Stimulated activated CD4-positive, alpha-beta T cell treated with anti-CD3 and anti-CD28 coated beads, Interleukin-2, amount 100 ng/mL, for 24 hours (primary cell): Measurements from ENCODE around the gene MAP7.
"Not testable (repeated sequence)": the region's sequence is repeated elsewhere in the genome, so short reads cannot be mapped to it uniquely, and the experiment has no call there.

Source experiments
- DNase-seq, 2 donors: peaks; one replicate each; pipeline ENCODE4 v3.0.0-alpha.2; 2020

The MAP7 gene

DNA sequence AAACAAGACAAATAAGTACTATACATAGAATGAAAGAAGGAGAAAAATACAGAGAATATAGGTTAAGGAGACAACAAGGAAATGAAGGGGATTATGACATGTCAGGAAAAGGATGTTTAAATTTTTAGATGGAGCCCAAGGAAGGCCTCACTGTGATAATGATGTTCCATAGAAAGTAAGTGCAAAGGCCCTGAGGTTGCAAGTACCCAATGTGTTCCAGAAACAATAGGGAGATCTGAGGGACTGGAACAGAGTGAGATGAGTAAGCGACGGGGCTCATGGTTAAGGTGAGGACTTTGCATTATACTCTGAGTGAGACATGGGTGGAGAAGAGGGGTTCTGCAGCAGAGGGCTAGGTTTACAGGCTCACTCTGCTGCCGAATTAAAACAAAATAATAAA, 137.8 kb downstream of the MAP7 start:
- no peak for DNase-seq

DNA sequence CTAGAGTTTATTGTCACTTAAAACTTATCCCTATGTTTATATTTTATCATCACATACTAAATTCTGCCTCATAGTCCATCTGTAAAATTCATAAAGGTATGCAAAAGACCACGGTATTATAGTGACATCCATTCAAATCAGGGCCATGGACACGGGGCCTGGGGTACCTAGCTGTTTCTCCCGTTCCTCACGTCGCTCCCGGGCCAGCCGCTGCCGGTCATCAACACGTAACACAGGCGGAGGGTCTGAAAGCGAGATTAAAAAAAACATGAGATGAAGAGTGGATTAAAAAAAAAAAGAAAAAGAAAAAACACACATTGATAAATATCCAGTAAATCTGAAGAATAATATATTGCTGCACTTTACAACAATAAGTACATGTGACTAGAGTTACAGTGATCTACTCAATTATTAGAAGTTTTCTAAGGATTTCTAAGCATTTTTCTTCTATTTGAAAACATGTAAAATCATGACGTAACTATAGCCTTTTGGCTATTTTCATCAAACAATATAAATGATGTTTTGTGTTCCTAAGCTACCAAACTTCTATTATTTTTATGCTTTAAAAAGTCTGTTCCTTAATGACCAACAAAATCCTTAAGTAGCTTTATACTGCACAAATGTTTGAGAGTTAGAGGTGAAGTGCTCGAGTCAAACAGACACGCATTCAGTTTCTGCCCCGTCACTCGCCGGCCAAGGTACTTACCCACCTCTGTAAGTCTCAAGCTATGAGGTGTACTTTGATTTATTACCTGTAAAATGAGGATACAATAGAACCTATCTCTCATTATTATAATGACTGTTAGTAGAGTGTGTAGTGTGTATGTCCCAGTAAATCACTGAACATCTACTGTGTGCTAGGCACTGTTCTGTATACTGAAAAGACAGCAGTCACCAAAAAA, 138.5 kb downstream of the MAP7 start:
- no peak for DNase-seq

DNA sequence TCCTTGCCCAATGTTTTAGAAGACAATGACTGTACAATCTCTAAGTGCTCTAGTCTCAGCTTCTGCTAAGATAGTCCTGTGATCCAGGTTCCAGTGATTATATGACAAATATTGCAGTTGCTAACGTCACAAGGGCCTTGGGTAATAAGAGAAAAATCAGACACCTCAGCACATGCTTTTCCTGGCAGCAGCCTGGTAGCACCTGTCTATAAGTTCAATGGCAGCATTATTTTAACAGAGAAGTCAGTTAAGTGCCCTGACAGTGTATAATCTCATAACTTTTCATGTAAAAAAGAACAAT, 139.2 kb downstream of the MAP7 start:
- DNase-seq, result no peak

DNA sequence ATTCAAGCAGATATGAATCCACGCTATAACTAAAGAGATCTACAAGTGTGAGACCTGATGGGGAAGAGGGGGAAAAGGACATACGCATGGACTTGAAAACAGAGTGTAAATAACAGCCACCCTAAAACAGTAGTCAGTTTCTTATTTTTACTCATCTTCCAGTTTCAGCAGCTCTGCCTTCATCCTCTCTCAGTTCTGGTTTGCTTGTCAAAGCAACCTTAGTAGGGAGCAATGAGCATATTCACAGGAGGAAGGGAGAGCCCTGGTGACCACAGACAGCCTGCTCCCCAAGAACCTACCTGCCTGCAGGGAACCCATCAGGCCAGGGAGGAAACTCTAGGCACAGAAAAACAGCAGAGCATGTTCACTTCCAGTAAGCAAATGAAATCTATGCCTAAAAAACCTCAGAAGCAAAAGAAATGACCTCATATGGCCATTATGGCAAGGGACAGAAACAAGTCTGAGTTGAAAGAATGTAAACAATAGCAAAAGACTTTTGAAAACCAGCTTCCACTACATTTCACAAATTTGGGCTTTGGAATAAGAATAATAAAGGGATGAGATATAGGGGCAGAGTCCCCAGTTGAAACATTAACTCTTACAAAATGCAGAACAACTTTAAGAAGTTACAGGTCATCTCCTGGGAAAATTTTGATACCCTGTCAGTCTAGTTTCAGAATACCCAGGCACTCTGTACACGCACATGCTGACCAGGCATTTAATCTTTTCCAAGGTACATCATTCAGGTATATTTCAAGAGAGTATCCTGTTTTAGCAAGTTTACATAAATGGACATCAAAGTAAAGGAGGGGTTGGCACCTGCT, 139.8 kb downstream of the MAP7 start:
- DNase-seq, result no peak

DNA sequence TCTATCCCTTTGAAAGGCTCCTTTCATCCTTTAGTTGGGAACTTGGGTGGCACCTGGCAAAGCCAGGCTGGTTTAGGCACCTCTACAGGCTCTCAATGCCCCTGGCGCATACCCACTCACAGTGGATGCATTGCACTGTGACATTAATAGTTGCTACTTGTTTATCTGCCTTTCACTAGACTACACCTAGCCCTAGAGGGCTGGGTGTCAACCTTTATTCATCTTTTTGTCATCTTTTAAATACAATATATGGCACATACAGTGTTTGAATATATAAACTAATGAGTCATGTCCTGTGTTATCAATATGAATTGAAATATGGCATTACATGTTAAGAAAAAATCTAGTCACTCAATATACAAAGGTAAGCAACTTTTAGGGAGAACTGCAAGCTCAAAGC, 140.6 kb downstream of the MAP7 start:
- DNase-seq, result no peak

DNA sequence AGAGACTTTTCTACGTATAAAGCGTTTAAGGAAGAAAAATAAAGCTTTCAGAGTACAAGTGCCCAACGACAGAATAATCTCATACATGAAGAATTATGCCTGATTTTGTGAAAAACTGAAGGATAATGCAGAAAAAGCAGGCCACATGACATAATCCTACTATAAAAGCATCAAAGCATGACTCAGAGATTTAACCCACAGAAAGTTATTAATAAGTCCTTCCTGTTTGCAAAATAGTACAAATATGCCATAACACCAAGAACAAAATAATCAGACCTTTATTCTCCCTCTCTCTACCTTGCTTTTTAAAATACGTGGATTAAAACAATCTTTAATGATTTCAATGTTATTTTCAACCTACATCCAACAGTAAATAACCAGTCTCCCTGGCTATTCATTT, 142.0 kb downstream of the MAP7 start:
- no peak for DNase-seq

DNA sequence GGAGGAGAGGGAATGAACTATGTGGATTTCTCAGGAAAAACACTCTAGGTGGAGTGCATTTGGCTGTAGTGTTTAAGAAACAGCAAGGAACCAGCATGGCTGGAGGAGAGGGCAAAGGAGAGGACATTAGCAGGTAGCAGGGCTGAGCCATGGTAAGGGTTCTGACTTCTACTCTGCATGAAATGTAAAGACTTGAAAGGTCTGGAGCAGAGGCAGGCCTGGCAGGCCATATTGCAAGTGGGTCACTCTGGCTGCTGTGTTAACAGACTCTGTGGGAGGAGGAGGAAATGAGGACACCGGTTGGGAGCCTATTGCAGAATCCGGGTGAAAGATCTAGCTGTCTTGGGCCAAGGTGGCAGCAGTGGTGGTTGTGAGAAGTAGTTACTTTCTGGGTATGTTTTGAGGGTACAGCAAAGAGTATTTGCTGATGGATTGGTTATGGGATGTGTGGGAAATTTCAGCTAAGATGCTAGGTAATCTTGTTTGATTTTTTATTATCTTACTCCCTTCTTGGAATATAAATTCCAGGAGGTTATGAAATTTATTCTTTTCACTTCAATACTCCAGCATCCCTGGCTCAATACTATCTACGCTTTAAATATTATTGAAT, 144.7 kb downstream of the MAP7 start:
- no peak for DNase-seq

DNA sequence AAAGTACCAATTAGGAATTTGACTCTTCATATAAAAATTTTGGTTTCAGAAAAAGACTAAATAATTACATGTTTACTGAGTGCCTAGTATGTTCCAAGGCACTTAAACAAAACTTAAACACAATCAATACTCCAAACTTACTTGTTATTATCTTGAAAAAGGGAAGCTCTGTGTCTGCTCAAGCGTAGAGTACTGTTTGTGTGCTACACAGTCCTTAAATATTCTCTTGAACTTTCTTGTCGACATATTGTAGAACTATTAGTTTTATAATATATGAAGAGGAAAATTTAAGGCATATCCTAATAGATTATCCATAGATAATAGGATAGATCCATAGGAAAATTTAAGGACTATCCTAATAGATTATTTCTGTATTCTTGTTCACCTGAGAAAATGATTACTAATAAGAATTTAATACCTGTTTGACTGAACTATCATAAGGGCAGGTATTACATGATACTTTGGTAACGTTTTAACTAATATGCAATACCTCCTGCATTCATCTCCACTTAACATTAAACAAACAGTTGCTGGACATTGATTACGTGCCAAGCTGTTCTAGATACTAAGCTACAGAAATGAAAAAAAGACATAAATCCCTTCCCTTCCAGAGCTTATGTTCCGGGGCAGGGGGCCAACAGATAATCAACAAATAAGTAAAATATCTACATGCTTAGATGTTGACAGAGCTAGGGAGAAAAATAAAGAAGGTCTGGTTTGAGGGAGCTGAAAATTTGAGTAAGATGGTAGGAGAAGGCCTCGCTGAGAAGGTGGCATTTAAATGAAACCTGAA, 145.4 kb downstream of the MAP7 start:
- DNase-seq, result no peak

DNA sequence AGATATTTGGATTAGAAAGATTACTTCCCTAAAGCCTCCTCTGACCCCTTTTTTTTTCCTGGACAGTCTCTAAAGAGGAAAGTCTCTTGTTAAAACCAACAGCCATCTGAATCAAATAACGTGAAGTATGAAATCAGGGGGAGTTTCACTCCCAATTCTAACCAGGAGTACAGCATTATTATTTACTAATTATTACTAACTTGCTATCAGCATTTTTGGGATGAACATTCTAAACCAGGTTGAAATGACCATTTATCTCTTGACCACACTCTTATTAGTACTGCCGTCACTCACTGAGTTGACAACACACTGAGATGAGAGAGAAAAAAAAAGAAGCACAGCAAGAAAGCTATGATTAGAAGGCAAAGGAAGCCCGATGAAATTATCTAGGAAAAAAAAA, 146.2 kb downstream of the MAP7 start:
- DNase-seq, result no peak

DNA sequence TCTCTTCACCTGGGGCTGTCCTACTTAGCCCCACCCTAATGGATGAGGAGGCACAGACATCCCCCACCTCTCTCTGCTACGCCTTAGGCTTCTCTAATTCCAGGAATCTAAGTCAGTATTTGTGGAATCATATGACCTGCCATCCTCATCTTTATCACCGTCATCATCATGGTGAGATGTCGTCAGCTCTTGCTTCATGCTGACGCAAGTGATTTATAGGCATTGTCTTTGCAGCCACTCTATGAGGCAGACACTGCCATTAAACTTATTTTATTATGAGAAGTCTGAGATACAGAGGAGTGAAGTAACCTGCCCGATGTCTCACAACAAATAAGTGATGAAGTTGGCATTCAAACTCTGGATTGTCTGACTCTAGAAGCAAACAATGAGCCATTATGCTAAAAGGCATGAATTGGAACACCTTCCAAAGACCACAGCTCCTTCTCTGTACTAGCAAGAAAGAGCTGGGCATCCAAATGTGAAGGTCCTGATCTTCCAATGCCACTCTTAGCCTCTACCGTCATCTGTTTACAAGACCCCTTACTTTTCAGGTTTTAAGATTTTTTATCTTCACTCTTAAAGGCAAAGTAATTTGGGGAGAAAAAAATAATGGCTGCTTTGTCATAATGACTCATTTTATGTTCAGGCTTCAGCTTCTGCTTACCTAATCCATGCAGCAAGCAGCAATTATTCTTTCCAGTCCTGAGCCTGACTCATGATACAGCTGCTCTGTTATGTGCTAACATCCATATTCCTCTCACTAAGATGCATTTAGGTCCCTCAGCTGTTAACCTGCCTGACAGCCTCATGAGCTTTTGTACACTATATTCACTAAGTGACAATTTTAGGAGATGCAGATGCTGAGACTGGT, 146.9 kb downstream of the MAP7 start:
- DNase-seq, result no peak

DNA sequence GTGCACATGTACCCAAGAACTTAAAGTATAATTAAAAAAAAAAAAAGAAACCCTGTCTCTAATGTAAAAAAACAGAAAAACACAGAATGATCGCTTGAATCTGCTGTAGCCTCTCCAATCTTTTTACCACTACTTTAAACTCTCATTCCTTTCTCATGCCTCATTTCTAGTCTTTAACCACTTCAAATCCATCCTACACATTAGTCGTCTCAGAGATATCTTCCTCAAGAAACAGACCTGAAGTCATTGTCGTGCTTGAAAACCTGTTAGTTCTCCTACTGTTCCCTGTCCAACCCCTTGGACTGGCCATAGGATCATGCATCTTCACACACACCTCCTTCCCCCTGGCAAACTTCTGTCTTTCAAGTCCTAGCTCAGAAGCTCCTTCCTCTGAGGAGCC, 148.5 kb downstream of the MAP7 start:
- DNase-seq, result no peak

DNA sequence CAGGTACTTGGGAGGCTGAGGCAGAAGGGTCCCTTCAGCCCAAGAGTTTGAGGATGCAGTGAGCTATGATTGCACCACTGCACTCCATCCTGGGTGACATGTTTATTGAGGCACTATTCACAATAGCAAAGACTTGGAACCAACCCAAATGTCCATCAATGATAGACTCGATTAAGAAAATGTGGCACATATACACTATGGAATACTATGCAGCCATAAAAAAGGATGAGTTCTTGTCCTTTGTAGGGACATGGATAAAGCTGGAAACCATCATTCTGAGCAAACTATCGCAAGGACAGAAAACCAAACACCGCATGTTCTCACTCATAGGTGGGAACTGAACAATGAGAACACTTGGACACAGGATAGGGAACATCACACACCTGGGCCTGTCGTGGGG, 149.0 kb downstream of the MAP7 start:
- not testable (repeated sequence) for DNase-seq

DNA sequence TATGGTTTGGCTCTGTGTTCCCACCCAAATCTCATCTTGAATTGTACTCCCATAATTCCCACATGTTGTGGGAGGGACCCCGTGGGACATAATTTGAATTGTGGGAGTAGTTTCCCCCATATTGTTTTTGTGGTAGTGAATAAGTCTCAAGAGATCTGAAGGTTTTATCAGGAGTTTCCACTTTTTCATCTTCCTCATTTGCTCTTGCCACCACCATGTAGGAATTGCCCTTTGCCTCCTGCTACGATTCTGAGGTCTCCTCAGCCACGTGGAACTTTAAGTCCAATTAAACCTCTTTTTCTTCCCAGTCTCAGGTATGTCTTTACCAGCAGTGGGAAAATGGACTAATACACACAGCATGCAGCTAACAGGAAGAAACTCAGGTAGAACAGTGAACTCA, 151.8 kb downstream of the MAP7 start:
- no peak for DNase-seq

DNA sequence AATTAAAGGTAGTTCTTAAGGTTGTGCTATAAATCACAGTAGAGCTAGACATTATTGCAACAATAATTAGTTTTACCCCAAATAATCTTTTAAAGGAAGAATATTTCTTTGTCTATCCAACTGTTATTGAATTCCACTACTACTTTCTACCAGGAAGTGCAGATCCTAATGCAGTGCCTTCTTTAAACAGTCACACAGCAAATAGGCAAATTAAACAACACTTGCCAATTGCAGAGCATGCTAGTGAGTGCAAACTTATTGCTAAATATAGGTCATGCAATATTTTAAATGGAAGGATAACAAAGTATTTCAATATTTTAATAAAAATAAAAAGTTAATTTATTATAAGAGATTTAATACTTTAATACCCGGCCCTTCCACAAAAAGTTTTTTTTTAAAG, 153.3 kb downstream of the MAP7 start:
- DNase-seq, result no peak

DNA sequence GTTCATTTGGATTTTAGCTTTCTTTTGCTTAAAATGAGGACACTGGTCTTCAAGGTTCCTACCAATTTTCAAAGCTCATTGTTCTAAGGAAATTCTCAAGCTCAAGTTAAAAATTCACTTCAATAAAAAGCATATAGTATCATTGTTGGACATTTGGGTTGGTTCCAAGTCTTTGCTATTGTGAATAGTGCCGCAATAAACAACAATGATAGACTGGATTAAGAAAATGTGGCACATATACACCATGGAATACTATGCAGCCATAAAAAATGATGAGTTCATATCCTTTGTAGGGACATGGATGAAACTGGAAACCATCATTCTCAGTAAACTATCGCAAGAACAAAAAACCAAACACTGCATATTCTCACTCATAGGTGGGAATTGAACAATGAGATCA, 159.3 kb downstream of the MAP7 start:
- not testable (repeated sequence) for DNase-seq

DNA sequence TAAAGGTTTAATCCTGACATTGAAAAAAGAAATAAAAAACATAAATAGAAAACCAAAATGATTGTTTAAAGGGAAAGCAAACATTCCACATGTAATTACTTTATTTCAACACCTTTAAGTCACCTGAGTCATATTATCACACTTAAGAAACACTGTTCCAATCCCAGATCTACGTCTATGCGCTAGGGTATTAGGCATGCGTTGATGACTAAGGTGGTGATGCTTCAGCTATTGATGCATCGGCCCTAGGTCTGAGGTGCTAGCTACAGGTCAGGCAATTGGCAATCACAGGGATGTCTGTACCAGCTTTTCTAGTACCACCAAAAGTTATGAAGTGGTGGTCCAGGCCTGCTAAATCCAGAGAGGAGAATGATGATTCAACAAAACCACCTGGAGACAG, 162.9 kb downstream of the MAP7 start:
- DNase-seq, result no peak

DNA sequence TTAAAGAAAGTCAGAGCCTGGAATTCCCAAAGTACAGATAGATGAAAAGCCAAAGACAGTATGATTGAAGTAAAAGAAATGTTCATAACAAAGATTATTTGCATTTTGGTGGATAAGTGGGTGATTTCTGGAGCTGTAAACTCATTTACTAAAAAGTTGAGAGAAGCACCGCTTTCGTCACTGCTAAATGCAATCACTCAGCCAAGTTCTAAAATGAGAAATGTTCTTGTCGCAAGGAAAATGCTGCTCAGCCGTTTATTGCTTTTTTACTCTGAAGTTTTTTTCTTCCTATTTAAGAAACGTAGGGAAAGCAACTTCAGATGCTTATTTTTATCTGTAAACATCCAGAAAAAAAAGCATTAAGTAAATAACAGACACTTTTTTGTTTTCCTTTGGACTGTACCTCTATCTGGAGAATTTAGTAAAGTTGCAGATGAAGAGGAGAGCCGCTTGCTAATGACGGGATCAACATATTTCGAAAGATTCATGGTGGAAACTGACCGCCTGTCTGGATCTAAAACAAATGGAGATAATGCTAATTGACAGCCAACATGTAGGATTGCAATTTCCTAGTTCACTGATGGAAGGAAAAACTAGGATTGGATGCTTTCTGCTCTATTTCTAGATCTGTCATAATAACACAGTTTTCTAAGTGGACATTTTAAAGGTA, 166.8 kb downstream of the MAP7 start:
- no peak for DNase-seq

DNA sequence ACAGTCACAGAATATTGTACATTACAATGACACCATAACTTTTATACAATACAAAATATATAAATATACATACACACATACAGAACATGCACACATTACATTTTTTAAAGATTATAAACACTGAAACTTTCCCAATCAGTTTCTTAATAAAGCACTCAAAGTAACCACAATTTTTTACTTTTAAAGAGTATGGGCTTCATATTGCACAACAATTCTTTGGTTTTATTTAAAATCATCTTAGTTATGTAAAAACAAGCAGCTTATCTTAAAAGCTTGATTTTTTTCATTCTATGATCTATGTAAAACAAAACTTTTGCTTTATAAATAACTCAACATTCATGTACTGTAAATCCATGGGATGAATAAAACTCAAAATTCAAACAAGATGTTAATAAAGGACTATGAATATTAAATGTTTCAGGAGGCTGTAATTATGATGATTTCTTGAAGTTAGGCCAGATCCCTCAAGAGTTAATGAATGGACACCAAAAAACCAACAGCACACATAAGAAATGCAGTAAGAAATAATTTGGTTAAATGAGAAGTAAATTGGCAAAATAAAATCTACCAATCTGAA, 167.5 kb downstream of the MAP7 start:
- DNase-seq, result no peak

DNA sequence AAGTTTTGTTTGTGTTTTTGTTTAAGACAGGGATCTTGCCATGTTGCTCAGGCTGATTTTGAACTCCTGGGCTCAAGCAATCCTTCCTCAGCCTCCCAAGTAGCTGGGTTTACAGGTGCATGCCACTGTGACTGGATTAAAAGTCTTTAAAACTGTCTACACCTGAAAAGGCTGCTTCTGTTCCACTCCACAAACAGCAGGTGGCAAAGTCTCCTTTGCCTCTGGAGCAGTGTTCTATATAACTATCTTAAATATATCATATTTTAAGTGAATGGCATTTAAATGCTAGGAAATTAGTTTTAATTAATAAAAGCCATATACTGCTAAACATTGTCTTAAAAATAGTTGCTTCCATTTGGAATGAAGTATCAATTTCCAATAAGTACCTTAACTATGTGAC, 171.3 kb downstream of the MAP7 start:
- no peak for DNase-seq

DNA sequence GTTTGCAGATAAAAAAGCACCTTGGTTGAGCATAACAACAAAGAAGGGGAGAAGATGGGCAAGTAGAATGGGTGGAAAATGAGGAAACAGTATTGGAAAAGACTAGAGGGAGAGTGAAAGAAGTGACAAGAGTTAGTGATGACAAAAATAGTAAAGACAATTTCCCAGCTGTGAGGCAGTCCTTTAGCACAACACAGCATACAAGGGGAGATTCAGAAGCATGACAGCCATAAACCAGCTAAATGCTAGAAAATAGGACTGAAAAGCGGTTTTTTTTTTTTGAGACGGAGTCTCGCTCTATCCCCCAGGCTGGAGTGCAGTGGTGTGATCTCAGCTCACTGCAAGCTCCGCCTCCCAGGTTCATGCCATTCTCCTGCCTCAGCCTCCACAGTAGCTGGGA, 174.4 kb downstream of the MAP7 start:
- not testable (repeated sequence) for DNase-seq

DNA sequence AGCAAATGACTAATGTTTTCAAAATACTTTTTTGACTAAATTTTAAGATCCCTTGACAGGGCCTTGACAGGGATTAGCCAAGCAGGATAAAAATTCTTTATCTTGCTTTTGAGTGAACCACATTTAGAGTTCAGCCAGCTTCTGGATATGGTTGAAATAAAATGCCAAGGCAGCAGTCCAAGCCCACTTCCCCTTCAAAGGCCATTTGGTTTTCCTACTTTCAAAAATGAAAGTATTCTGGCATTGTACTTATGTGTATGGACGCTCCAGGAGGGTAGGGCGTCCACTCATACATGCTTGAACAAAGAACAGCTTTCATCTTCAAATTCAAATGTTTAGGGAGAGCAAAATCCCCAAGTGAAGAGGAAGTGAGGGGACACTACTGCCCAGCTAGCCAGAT, 178.3 kb downstream of the MAP7 start:
- no peak for DNase-seq
